ENCODE data around the gene ING4.
"Not testable (repeated sequence)": the region's sequence is repeated elsewhere in the genome, so short reads cannot be mapped to it uniquely, and the experiment has no call there.

ING4 gene

GRCh38 chr12:6662906-6663742 lies at the start of gene ING4:
ING4 (minus strand) TSS chr12:6663119; CDS start chr12:6663101, 18 bp downstream.
- Histone ChIP-seq H3K4me3 (ENCODE audit: low read depth in 1 of 5, low read length in 5 of 5) (peak within 1 kb of the TSS; percentile 90 to 98 (median 98)), H3K36me3 (ENCODE audit: control insufficient read depth in 5 of 5, insufficient read depth in 5 of 5, low read length in 5 of 5) (peaks cover 2 to 38% (median 19%) of the 10 kb centered on the region in 5 donors), H3K9me3 (ENCODE audit: control insufficient read depth in 5 of 5, low read length in 5 of 5) (no peaks in the 10 kb centered on the region), H3K4me1 (ENCODE audit: control insufficient read depth in 5 of 5, insufficient read depth in 5 of 5, low read length in 5 of 5) (peaks cover 4 to 17% (median 14%) of the 10 kb centered on the region in 5 donors), H3K9ac (ENCODE audit: low read length in 5 of 5) (peak within 1 kb of the TSS; percentile 65 to 85 (median 69)), H3K27me3 (ENCODE audit: control insufficient read depth in 5 of 5, insufficient read depth in 4 of 5, low read length in 5 of 5) (no peaks in the 10 kb centered on the region), H3K27ac (ENCODE audit: low read depth, low read length) (peak within 1 kb of the TSS; percentile 74)

GRCh38 chr12:6708960-6709394 lies 46.1 kb upstream of the ING4 start:
- no peak overlapping the region for H3K9ac ChIP-seq (ENCODE audit: low read length in 5 of 5)
- H3K27ac ChIP-seq (ENCODE audit: low read depth, low read length): no peak overlapping the region
- H3K36me3 ChIP-seq (ENCODE audit: control insufficient read depth in 5 of 5, insufficient read depth in 5 of 5, low read length in 5 of 5): no peaks in the 10 kb centered on the region
- H3K27me3 ChIP-seq (ENCODE audit: control insufficient read depth in 5 of 5, insufficient read depth in 4 of 5, low read length in 5 of 5): peaks cover 3 to 17% (median 4%) of the 10 kb centered on the region in 5 donors
- no peaks in the 10 kb centered on the region for H3K9me3 ChIP-seq (ENCODE audit: control insufficient read depth in 5 of 5, low read length in 5 of 5)
- H3K4me1 ChIP-seq (ENCODE audit: control insufficient read depth in 5 of 5, insufficient read depth in 5 of 5, low read length in 5 of 5): no peaks in the 10 kb centered on the region
- H3K4me3 ChIP-seq (ENCODE audit: low read depth in 1 of 5, low read length in 5 of 5): no peak overlapping the region

- not testable (repeated sequence) for H3K27ac ChIP-seq (ENCODE audit: low read depth, low read length); H3K4me3 ChIP-seq (ENCODE audit: low read depth in 1 of 5, low read length in 5 of 5); H3K4me1 ChIP-seq (ENCODE audit: control insufficient read depth in 5 of 5, insufficient read depth in 5 of 5, low read length in 5 of 5); H3K9ac ChIP-seq (ENCODE audit: low read length in 5 of 5); H3K9me3 ChIP-seq (ENCODE audit: control insufficient read depth in 5 of 5, low read length in 5 of 5); H3K36me3 ChIP-seq (ENCODE audit: control insufficient read depth in 5 of 5, insufficient read depth in 5 of 5, low read length in 5 of 5)
- peaks cover 7 to 23% (median 10%) of the 10 kb centered on the region in 5 donors for H3K27me3 ChIP-seq (ENCODE audit: control insufficient read depth in 5 of 5, insufficient read depth in 4 of 5, low read length in 5 of 5)
Measured at GRCh38 chr12:6708351-6708750, 45.4 kb upstream of the ING4 start.

GRCh38 chr12:6703631-6704030 lies 40.7 kb upstream of the ING4 start:
- peaks cover 33 to 48% (median 39%) of the 10 kb centered on the region in 5 donors for H3K27me3 ChIP-seq (ENCODE audit: control insufficient read depth in 5 of 5, insufficient read depth in 4 of 5, low read length in 5 of 5)
- H3K4me3 ChIP-seq (ENCODE audit: low read depth in 1 of 5, low read length in 5 of 5): no peak overlapping the region
- H3K4me1 ChIP-seq (ENCODE audit: control insufficient read depth in 5 of 5, insufficient read depth in 5 of 5, low read length in 5 of 5): peaks cover 0 to 15% (median 9%) of the 10 kb centered on the region in 5 donors
- no peak overlapping the region for H3K9ac ChIP-seq (ENCODE audit: low read length in 5 of 5)
- H3K36me3 ChIP-seq (ENCODE audit: control insufficient read depth in 5 of 5, insufficient read depth in 5 of 5, low read length in 5 of 5): no peaks in the 10 kb centered on the region
- H3K27ac ChIP-seq (ENCODE audit: low read depth, low read length): no peak overlapping the region
- H3K9me3 ChIP-seq (ENCODE audit: control insufficient read depth in 5 of 5, low read length in 5 of 5): no peaks in the 10 kb centered on the region

- Histone ChIP-seq H3K27me3 (ENCODE audit: control insufficient read depth in 5 of 5, insufficient read depth in 4 of 5, low read length in 5 of 5) (peaks cover 49 to 72% (median 58%) of the 10 kb centered on the region in 5 donors), H3K4me1 (ENCODE audit: control insufficient read depth in 5 of 5, insufficient read depth in 5 of 5, low read length in 5 of 5) (peaks cover 0 to 15% (median 9%) of the 10 kb centered on the region in 5 donors), H3K27ac (ENCODE audit: low read depth, low read length) (no peak overlapping the region), H3K36me3 (ENCODE audit: control insufficient read depth in 5 of 5, insufficient read depth in 5 of 5, low read length in 5 of 5) (no peaks in the 10 kb centered on the region), H3K4me3 (ENCODE audit: low read depth in 1 of 5, low read length in 5 of 5) (peak overlapping the region in 2 of 5 donors; percentile 37 to 45), H3K9ac (ENCODE audit: low read length in 5 of 5) (no peak overlapping the region), H3K9me3 (ENCODE audit: control insufficient read depth in 5 of 5, low read length in 5 of 5) (no peaks in the 10 kb centered on the region)
Measured at GRCh38 chr12:6701078-6701768, 38.3 kb upstream of the ING4 start.

GRCh38 chr12:6700646-6701051 lies 37.7 kb upstream of the ING4 start, which contains the start of gene PIANP:
PIANP (minus strand) TSS chr12:6700815; CDS start chr12:6698061, 2,754 bp downstream.
- no peak within 1 kb of the TSS for H3K9ac ChIP-seq (ENCODE audit: low read length in 5 of 5)
- peak within 1 kb of the TSS in 2 of 5 donors; percentile 37 to 45 for H3K4me3 ChIP-seq (ENCODE audit: low read depth in 1 of 5, low read length in 5 of 5)
- H3K36me3 ChIP-seq (ENCODE audit: control insufficient read depth in 5 of 5, insufficient read depth in 5 of 5, low read length in 5 of 5): no peaks in the 10 kb centered on the region
- H3K27ac ChIP-seq (ENCODE audit: low read depth, low read length): no peak within 1 kb of the TSS
- peaks cover 49 to 73% (median 62%) of the 10 kb centered on the region in 5 donors for H3K27me3 ChIP-seq (ENCODE audit: control insufficient read depth in 5 of 5, insufficient read depth in 4 of 5, low read length in 5 of 5)
- peaks cover 0 to 15% (median 9%) of the 10 kb centered on the region in 5 donors for H3K4me1 ChIP-seq (ENCODE audit: control insufficient read depth in 5 of 5, insufficient read depth in 5 of 5, low read length in 5 of 5)
- no peaks in the 10 kb centered on the region for H3K9me3 ChIP-seq (ENCODE audit: control insufficient read depth in 5 of 5, low read length in 5 of 5)

GRCh38 chr12:6699989-6700645 lies 37.2 kb upstream of the ING4 start:
- no peak overlapping the region for H3K9ac ChIP-seq (ENCODE audit: low read length in 5 of 5)
- no peaks in the 10 kb centered on the region for H3K9me3 ChIP-seq (ENCODE audit: control insufficient read depth in 5 of 5, low read length in 5 of 5)
- peaks cover 0 to 15% (median 9%) of the 10 kb centered on the region in 5 donors for H3K4me1 ChIP-seq (ENCODE audit: control insufficient read depth in 5 of 5, insufficient read depth in 5 of 5, low read length in 5 of 5)
- H3K27me3 ChIP-seq (ENCODE audit: control insufficient read depth in 5 of 5, insufficient read depth in 4 of 5, low read length in 5 of 5): peaks cover 54 to 78% (median 66%) of the 10 kb centered on the region in 5 donors
- H3K4me3 ChIP-seq (ENCODE audit: low read depth in 1 of 5, low read length in 5 of 5): peak overlapping the region in 2 of 5 donors; percentile 12 to 40
- H3K36me3 ChIP-seq (ENCODE audit: control insufficient read depth in 5 of 5, insufficient read depth in 5 of 5, low read length in 5 of 5): no peaks in the 10 kb centered on the region
- no peak overlapping the region for H3K27ac ChIP-seq (ENCODE audit: low read depth, low read length)

- Histone ChIP-seq H3K4me1 (ENCODE audit: control insufficient read depth in 5 of 5, insufficient read depth in 5 of 5, low read length in 5 of 5) (peaks cover 0 to 15% (median 9%) of the 10 kb centered on the region in 5 donors), H3K27me3 (ENCODE audit: control insufficient read depth in 5 of 5, insufficient read depth in 4 of 5, low read length in 5 of 5) (peaks cover 54 to 75% (median 67%) of the 10 kb centered on the region in 5 donors), H3K4me3 (ENCODE audit: low read depth in 1 of 5, low read length in 5 of 5) (no peak overlapping the region), H3K27ac (ENCODE audit: low read depth, low read length) (no peak overlapping the region), H3K9me3 (ENCODE audit: control insufficient read depth in 5 of 5, low read length in 5 of 5) (no peaks in the 10 kb centered on the region), H3K9ac (ENCODE audit: low read length in 5 of 5) (no peak overlapping the region), H3K36me3 (ENCODE audit: control insufficient read depth in 5 of 5, insufficient read depth in 5 of 5, low read length in 5 of 5) (no peaks in the 10 kb centered on the region)
Measured at GRCh38 chr12:6699259-6699988, 36.5 kb upstream of the ING4 start.

GRCh38 chr12:6698352-6699046 lies 35.6 kb upstream of the ING4 start:
- no peak overlapping the region for H3K4me3 ChIP-seq (ENCODE audit: low read depth in 1 of 5, low read length in 5 of 5)
- H3K27me3 ChIP-seq (ENCODE audit: control insufficient read depth in 5 of 5, insufficient read depth in 4 of 5, low read length in 5 of 5): peaks cover 50 to 71% (median 68%) of the 10 kb centered on the region in 5 donors
- no peak overlapping the region for H3K9ac ChIP-seq (ENCODE audit: low read length in 5 of 5)
- no peaks in the 10 kb centered on the region for H3K36me3 ChIP-seq (ENCODE audit: control insufficient read depth in 5 of 5, insufficient read depth in 5 of 5, low read length in 5 of 5)
- no peaks in the 10 kb centered on the region for H3K9me3 ChIP-seq (ENCODE audit: control insufficient read depth in 5 of 5, low read length in 5 of 5)
- peaks cover 0 to 15% (median 9%) of the 10 kb centered on the region in 5 donors for H3K4me1 ChIP-seq (ENCODE audit: control insufficient read depth in 5 of 5, insufficient read depth in 5 of 5, low read length in 5 of 5)
- no peak overlapping the region for H3K27ac ChIP-seq (ENCODE audit: low read depth, low read length)

Data from subcutaneous abdominal adipose tissue (tissue), 5 donors.